Muscle of leg (tissue), 11 donors: Measurements from ENCODE around the gene HHIP. TPM values are rescaled to one million over a fixed set of nuclear protein-coding genes. Genes with fewer than 3 reads are reported as not detected.
"Not testable (repeated sequence)": the region's sequence is repeated elsewhere in the genome, so short reads cannot be mapped to it uniquely, and the experiment has no call there.

Source experiments
- DNase-seq: peaks from one replicate; pipeline ENCODE4 v3.0.0; 2013
- H3K27ac ChIP-seq: one replicate; pipeline ENCODE4 v1.5.1; 2013; ENCODE audit warnings: mild to moderate bottlenecking, low read length, control low read depth
- H3K27me3 ChIP-seq: one replicate; pipeline ENCODE4 v1.6.1; 2013; ENCODE audit warnings: low read length; ENCODE audit not compliant: control insufficient read depth, insufficient read depth
- H3K36me3 ChIP-seq: one replicate; pipeline ENCODE4 v1.6.1; 2013; ENCODE audit warnings: low read length; ENCODE audit not compliant: control insufficient read depth, insufficient read depth
- H3K4me1 ChIP-seq: one replicate; pipeline ENCODE4 v1.6.1; 2013; ENCODE audit warnings: low read length; ENCODE audit not compliant: control insufficient read depth, insufficient read depth
- H3K4me3 ChIP-seq: one replicate; pipeline ENCODE4 v1.5.1; 2013; ENCODE audit warnings: low read length, control low read depth
- H3K9me3 ChIP-seq: replicated peaks from 2 replicates; pipeline ENCODE4 v1.6.1; 2013; ENCODE audit warnings: low read depth, low read length; ENCODE audit not compliant: control insufficient read depth
- WGBS: methylation state at CpG from one replicate; pipeline ENCODE4 v1.1.5; 2013; ENCODE audit warnings: missing lambda C conversion rate; ENCODE audit not compliant: insufficient coverage; 5-methylcytosine and 5-hydroxymethylcytosine counted together
- polyA plus RNA-seq, 8 donors: library from polyadenylated mRNA; unstranded; fragments of 120-200 nt; gene quantifications; one replicate each; pipeline versions ENCODE4 v1.2.1 to v1.2.3, GENCODE V29; 2013; ENCODE audit warnings: inconsistent platforms in 1 of 8, low replicate concordance in 1 of 8; ENCODE audit not compliant: insufficient read length in 8 of 8, insufficient read depth in 1 of 8
- total RNA-seq: library from RNA; stranded (reverse); fragments of 120-200 nt; gene quantifications from one replicate; pipeline ENCODE4 v1.2.4, GENCODE V29; 2013

Gene HHIP
- total and polyA plus RNA-seq, 9 donors: 2.9 to 6.4 (median 3.8) TPM

DNA sequence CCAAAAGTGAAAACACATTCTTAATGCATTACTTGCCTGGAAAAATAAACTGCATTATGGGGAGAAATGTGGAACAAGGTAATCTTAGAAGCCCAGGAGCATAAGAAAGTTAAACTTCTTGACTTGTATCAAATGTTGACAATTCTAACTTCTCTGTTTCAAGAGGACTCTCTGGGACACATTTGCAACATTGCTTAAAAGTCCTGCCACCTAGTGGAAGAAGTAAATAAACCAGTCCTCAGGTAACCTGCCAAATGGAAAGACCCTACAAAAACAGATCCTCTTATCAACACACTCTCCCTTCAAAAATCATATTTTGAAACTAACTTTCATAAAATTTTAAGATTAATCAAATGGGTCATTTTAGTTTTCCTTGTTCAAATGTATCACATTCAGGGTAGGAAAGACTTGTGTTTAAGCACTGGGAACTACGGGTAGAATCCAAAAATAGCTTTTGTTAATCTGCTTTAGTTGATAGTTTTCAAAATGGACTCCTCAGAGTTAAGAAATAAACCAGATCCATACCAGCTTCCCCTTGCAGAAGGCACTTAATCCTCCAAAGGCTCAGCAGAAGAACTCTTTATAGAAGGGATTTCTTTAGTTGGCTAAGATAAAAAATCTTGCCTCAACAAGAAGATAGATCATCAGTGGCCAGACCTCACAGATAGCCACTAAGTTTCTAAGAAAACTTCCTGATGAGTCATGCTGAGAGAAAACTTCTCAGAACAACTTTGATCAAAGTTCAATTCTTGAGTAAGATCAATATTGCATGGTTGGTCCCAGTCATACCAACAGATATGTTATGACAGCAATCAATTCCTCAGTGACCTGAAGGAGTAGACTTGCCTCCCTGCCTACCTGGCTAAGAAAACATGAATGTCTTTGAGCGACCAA lies 141.7 kb downstream of the HHIP start:
- DNase-seq: peak; percentile 42
- WGBS: no CpG with 5 or more reads among the region's 2 CpGs

DNA sequence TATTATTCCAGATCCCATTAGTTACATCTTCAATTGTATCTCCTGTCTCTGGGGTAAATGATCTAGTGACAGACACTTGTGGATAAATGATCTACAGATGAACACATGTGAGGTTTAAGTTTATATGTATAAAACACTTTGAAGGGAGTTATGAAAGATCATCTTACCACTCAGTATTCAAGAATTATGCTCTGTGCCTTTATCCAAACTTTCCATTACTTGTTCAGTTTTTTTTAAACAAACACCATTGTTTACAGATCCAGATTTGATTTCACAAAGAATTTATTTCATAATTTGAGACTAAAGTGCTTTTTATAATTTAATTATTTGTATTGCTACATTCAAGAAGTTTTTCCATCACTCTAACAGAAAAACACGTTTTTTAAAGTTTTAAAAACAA lies 142.5 kb downstream of the HHIP start:
- H3K9me3 ChIP-seq: no peaks in the 10 kb centered on the region
- no peak overlapping the region for H3K27ac ChIP-seq
- H3K27me3 ChIP-seq: no peaks in the 10 kb centered on the region
- DNase-seq: no peak
- no CpG with 5 or more reads among the region's 1 CpG for WGBS
- no peak overlapping the region for H3K4me3 ChIP-seq
- H3K4me1 ChIP-seq: no peaks in the 10 kb centered on the region
- H3K36me3 ChIP-seq: no peaks in the 10 kb centered on the region

More for the DNA sequence above, 141.7 kb downstream of the HHIP start:
- Histone ChIP-seq H3K27ac (no peak overlapping the region), H3K36me3 (no peaks in the 10 kb centered on the region), H3K9me3 (no peaks in the 10 kb centered on the region), H3K27me3 (no peaks in the 10 kb centered on the region), H3K4me1 (no peaks in the 10 kb centered on the region), H3K4me3 (no peak overlapping the region)

DNA sequence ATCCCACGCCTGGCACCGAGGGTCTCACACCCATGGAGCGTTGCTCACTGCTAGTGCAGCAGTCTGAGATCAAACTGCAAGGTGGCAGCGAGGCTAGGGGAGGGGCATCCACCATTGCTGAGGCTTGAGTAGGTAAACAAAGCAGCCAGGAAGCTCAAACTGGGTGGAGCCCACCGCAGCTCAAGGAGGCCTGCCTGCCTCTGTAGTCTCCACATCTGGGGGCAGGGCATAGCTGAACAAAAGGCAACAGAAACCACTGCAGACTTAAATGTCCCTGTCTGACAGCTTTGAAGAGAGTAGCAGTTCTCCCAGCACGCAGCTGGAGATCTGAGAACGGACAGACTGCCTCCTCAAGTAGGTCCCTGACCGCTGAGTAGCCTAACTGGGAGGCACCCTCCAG lies 146.0 kb downstream of the HHIP start:
- H3K27ac ChIP-seq, H3K9me3 ChIP-seq: not testable (repeated sequence)

More for the DNA sequence above, 146.0 kb downstream of the HHIP start:
- WGBS: 91% methylated on average over 7 of the region's 8 CpGs
- H3K4me1 ChIP-seq, H3K27me3 ChIP-seq, H3K36me3 ChIP-seq, DNase-seq, H3K4me3 ChIP-seq: not testable (repeated sequence)
